HG03469 (cell line): Measurements from ENCODE around the gene TMEM163.
"Not testable (repeated sequence)": the region's sequence is repeated elsewhere in the genome, so short reads cannot be mapped to it uniquely, and the experiment has no call there.

Source experiments
- ATAC-seq: cut with Tn5 transposase; IDR thresholded peaks from one replicate; pipeline ENCODE4 v1.9.1; 2021; ENCODE audit warnings: mild to moderate bottlenecking, moderate library complexity, moderate number of reproducible peaks; ENCODE audit not compliant: unreplicated experiment

Gene TMEM163

GRCh38 chr2:134583997-134584520 is 134.7 kb downstream of the TMEM163 start:
- ATAC-seq = no peak

DNA sequence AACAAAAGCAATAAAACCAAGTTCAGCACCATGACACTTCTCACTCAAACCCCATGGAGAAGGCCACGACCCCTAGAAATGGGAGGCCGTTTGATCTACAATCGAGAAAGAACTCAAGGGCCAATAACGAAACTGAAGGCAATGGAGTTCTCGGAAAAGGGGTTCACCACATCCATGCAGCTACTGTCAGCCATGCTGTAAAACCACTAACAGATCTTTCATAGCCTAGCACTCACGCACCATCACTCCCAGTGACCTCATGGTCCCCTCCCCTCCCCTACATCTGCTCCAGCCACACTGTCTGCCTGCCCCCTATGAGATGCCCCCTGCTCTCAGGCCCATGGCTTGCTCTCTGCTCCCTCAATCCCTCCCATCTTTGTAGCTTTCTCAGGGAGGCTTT is 135.3 kb downstream of the TMEM163 start:
- no peak for ATAC-seq

- ATAC-seq = no peak
These were observed 136.3 kb downstream of the TMEM163 start for GRCh38 chr2:134582547-134582899.

- peak; percentile 49 for ATAC-seq
These were observed 136.8 kb downstream of the TMEM163 start for GRCh38 chr2:134581877-134582546.

DNA sequence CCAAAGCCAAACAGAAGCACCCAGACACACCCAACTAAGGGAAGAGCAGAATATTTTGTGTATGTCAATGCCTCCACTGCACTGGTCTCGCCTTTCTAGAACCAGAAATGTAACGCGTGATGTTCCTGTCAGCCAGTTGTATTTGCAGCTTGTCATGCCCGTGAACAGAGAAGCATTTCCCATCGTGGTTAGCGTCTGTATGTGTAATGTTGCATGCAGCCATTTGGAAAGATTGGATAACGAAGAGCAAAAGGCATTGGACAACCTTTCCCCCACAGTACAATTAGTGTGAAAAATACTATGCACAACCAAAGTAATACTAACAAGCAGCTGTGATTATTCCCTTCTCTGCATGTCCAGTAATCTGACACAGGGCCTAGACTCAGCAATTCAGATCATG is 140.5 kb downstream of the TMEM163 start:
- no peak for ATAC-seq

DNA sequence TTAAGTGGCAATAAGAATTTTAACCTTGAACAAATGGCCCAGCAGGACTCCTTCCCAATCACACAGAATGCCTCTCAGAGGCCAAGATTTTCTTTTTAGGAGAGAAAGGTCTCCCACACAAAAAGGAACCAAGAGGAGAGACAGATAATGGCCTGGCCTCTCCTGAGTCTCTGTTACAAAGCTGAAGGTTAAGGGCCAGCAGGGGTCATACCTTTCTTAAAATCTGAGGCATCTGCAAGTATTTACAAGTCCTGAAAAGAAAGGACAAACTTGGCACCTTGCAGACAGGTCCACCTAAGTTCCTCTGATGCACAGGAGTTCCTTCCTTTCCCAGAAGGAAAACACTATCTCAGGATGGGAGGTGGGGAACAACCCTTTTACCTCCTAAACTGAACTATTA is 142.3 kb downstream of the TMEM163 start:
- ATAC-seq = no peak

DNA sequence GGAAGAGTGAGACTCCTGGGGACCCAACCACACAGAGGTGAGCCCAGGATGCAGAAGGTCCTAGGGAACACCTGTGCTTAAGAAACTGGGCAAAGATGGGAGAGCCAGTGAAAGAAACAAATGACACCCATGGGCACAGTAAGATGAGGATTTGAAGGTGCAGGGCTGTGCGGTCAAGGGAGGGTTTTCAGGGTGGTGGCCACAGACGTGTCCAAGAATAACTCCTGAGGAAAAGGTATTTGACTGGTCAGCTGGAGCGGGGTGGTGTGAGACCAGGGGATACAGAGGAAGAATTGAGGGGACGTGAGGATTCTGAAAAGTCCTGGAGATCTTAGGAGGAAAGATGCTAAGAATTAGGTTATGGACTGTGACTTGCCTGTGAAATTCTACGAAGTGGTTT is 142.9 kb downstream of the TMEM163 start:
- no peak for ATAC-seq

DNA sequence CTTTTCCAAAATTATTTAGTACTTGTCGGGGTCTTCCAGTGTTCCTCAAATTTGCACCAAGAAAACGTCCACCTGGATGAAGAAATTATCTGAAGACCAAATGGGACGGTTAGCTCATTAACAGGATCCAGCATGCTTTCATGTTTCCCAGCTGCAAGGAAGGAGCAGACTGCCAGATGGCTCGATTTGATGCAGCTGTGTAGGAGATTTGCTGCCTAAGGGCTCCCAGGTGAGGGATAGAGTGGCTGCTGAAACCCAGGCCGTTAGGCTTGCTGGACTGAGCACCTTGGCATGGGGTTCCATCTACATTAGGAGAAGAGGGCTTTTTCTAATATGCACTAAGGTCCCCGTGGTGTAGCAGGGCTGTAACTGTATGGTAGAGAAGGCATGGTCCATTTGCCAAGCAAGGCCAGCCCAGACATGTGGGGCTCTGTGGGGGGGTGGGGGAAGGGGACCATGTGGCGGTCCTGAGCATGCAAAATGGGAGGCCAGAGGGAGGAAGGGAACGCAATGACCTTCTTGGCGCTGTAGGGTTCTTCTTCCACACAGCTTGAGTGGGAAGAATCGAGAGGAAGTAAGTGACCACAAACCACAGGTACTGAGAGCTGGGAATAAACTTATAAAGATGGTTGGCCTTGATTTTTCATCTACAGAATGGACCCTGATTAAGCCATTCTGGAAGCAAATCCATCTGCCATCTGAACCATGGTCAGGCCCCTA is 144.0 kb downstream of the TMEM163 start:
- ATAC-seq = no peak

- no peak for ATAC-seq
These were observed 145.1 kb downstream of the TMEM163 start for GRCh38 chr2:134573724-134574123.

DNA sequence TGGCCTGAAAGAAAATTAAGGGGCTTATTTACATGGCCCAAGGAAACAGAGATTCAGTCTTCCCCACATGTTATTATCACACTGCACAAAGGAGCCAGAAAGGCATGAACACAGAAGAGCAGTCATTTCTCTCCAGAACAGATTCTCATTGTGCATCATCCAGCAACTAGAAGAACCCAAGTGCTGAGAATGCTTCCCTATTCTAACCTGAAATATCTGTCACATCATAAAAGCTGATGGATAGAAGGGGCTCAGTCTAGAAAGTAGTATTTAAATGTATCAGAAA is 145.8 kb downstream of the TMEM163 start:
- ATAC-seq = no peak

DNA sequence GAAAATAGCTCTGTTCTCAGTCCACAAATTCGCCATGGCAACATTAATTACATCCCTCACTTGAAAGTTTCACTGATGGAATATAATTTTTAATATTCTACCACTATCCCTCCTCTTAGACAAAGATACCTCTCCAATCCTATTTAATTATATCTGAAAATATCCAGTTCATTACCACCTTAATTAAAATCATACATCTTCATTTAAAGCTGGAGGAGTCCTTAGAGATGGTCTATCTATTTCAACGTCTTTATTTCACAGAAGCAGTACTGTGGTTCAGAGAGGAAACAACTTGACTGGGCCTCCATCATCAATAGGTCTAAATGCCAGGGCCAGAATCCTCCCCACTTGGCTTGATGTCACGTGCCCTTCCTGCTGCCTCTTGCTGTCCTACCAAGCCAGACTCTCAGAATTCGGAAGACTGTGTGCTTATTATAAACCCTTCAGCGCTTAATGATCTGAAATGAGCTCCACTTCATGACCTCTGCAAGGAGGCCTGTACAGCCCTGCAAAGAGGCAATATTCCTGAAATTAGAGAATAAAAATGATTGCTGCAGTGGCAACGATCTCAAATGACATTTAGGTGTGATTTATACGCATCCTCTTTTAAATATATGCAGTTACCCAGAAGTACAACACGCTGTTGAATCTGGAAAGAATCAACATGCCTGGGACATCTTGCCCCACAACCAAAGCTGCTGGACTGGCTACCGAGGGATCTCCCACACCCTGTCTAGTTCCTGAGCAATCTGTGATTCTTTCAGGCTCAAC is 146.3 kb downstream of the TMEM163 start:
- no peak for ATAC-seq

- ATAC-seq = no peak
These were observed 148.1 kb downstream of the TMEM163 start for GRCh38 chr2:134570676-134571075.

DNA sequence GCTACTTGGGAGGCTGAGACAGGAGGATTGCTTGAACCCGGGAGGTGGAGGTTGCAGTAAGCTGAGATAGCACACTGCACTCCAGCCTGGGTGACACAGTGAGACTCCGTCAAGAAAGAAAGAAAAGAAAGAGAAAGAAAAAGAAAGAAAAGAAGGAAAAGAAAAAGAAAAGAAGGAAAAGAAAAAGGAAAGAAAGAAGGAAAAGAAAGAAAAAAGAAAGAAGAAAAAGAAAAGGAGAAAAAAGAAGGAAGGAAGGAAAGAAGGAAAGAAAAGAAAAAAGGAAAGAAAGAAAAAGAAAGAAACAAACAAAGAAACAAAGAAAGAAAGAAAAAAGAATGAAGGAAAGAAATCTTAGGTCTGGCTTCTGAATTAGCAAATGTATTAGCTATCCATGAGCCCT is 150.4 kb downstream of the TMEM163 start:
- ATAC-seq = no peak

DNA sequence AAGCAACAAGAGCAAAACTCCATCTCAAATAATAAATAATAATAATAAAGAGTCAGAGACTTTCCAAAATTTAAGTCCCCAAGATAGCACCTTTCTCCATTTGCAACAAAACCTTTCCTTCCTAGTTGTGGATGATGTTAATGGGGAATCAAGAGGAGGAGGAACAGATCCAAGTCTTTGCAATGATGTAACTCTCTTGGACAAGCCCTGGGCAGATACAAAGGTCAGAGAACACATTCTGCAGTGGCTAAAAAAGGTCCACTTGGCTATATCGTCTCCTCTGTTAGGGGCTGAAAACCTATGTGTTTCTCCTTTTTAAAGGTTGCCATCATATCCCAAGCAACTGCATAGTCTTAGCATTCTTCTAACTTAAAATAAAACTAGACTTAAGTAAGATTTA is 151.1 kb downstream of the TMEM163 start:
- ATAC-seq = no peak

DNA sequence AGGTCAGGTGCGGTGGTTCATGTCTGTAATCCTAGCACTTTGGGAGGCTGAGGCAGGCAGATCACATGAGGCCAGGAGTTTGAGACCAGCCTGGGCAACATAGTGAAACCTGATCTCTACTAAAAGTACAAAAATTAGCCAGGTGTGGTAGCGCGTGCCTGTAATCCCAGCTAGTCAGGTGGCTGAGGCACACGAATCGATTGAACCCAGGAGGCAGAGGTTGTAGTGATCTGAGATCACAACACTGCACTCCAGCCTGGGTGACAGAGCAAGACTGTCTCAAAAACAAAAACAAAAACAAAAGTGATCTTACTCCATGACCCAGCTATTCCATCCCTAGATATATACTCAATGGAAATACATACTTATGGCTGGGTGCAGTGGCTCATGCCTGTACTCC is 153.8 kb downstream of the TMEM163 start:
- not testable (repeated sequence) for ATAC-seq

DNA sequence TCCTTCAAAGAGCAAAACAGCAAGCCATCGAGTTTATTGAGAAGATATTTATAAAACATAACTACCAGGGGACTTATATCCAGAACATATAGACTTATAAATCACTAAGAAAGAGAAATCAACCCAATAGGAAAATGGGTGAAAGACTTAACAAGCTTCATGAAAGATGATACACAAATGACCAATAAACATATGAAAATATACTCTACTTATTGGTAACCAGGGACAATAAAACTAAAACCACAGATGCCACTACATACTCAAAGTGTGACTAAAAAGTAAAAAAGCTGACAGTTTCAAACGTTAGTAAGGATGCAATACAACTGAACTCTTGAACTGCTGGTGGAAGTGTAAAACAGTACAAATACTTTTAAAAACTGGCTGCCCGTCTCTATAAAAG is 154.3 kb downstream of the TMEM163 start:
- peak; percentile 40 for ATAC-seq

GRCh38 chr2:134558208-134558830 is 160.5 kb downstream of the TMEM163 start:
- ATAC-seq = no peak

DNA sequence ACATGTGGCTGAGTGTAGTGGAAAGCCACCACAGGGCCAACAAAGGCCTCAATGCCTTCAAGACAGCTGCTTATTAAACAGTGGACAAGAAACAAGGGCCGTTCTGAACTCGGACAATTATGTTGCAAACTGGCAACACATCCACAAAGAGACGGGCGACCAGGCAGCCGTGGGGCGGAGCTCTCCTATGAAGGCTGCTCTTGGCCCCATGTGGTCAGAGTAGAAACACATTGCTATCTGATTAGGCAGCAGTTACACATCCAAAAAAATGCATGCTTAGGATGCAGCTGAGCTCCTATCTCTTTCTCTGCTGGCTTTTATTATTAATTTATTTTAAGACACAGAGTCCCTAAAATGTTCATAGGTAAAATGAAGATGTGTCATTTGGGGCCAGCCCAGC is 163.4 kb downstream of the TMEM163 start:
- ATAC-seq = no peak

GRCh38 chr2:134553657-134554056 is 165.1 kb downstream of the TMEM163 start:
- ATAC-seq = no peak

DNA sequence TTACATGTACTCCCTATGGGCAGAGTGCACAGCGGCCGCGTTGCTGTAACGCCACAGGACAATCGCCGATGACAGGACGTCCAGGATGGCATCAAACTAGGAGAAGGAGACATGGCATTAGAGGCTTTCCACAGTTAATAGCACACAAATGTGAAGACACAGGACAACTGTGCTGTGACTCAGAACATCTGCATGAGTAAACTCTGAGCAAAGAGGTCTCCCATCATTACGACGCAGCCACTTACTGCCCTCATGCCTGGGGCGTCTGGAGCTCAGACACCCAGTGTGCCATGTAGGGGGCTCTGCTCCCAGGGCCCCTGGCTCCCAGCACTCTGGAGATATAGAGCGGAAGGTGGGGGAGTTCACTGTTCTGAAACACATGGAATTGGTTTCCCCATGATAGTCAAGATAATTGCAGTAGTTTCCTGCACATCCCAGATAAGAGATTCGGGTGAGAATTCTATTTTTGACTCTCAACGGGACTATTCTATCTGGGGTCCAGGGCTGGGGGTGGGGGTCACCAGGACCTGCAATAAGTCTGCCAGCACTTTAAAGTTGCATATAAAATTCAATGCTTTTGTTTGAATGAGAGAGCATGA is 168.1 kb downstream of the TMEM163 start:
- ATAC-seq = no peak

DNA sequence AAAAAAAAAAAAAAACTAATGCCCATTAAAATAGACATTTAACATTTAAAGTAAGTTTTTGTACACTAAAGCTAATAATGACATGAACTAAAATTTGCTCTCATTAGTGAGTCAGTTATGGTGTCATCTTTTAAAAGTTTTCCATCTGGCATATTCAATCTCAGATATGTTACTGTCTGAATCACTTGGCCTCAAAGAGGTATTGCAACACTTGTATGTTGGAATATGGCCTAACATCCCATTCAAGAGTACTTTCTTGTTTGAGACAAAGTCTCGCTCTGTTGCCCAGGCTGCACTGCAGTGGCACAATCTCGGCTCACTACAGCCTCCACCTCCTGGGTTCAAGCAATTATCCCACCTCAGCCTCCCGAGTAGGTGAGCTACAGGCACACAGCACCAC is 169.7 kb downstream of the TMEM163 start:
- no peak for ATAC-seq
